HepG2 (cell line): ENCODE measurements around the gene AMZ1. TPM values are rescaled to one million over a fixed set of nuclear protein-coding genes. Genes with fewer than 3 reads are reported as not detected.
A peak's percentile ranks its signal among the peaks of the same experiment; 100 is the strongest.

Experiments used
- ATAC-seq: fragments of 200-7000 bp; cut with Tn5 transposase; 3 replicates; pipeline ENCODE4 v1.9.1; 2020; ENCODE audit warnings: mild to moderate bottlenecking, moderate library complexity
- BruUV-seq: library from RNA; stranded (reverse); fragments of 400-500 nt; replicated peaks from 2 replicates; lab custom pipeline; 2021; lab: Mats Ljungman, UMichigan
- CTCF ChIA-PET: fragments of 300-600 bp; formaldehyde crosslinking; extraction: SDS; loops from one replicate; lab custom pipeline; 2021; ENCODE audit warnings: low total read pairs, inconsistent platforms, low intra/inter-chr PET ratio; lab: Yijun Ruan, JAX
- POLR2A ChIA-PET: fragments of 350-600 bp; sonication (Branson Sonifier 250); formaldehyde crosslinking; loops from one replicate; lab custom pipeline; 2020; ENCODE audit warnings: antibody characterized with exemption, inconsistent platforms; lab: Yijun Ruan, JAX
- DNase-seq: peaks from one replicate; pipeline ENCODE4 v3.0.0-alpha.2; 2015; ENCODE audit warnings: low spot score
- FAIRE-seq: peaks from 3 replicates; lab custom pipeline; 2011; peaks lifted over from hg19 to GRCh38; lab: Jason Lieb, UNC
- H2AFZ ChIP-seq: one replicate; pipeline ENCODE4 v1.6.1; 2011; ENCODE audit warnings: low read length, inconsistent platforms
- H3K27ac ChIP-seq: fragments of 300-600 bp; 3 replicates; pipeline ENCODE4 v1.8.0; 2011; ENCODE audit warnings: mixed run types, mild to moderate bottlenecking, mixed read lengths, low read length, inconsistent platforms; ENCODE audit not compliant: insufficient read depth; ENCODE audit errors: extremely low read length
- H3K27me3 ChIP-seq, 2 experiments: fragments of 200-600 bp in 1 of 2; 2 replicates in 1 of 2; 3 replicates in 1 of 2; pipeline versions ENCODE4 v1.6.0 to v1.8.0; 2011; ENCODE audit warnings: low read length in 2 of 2, mild to moderate bottlenecking in 2 of 2, moderate library complexity in 2 of 2, inconsistent platforms in 1 of 2; ENCODE audit not compliant: insufficient read depth in 2 of 2, control insufficient read depth in 1 of 2
- H3K36me3 ChIP-seq, 2 experiments: fragments of 200-600 bp in 1 of 2; replicated peaks in 1 of 2; 2 replicates in 1 of 2; 3 replicates in 1 of 2; pipeline versions ENCODE4 v1.5.1 to v1.8.0; 2011; ENCODE audit warnings: low read length in 2 of 2, inconsistent platforms in 1 of 2; ENCODE audit not compliant: insufficient read depth in 2 of 2, control insufficient read depth in 1 of 2
- H3K4me1 ChIP-seq: 2 replicates; pipeline ENCODE4 v1.5.1; 2012; ENCODE audit warnings: low read length, inconsistent platforms; ENCODE audit not compliant: insufficient read depth
- H3K4me2 ChIP-seq: 2 replicates; pipeline ENCODE4 v1.6.0; 2011; ENCODE audit warnings: low read depth, low read length, inconsistent platforms
- H3K4me3 ChIP-seq, 3 experiments: fragments of 200-600 bp in 1 of 3; sonication (generic), shearing (Covaris generic) in 1 of 3; replicated peaks in 1 of 3; 2 replicates each; pipeline ENCODE4 v1.5.1; 2011 to 2016; ENCODE audit warnings: low read length in 3 of 3, inconsistent platforms in 2 of 3, low read depth in 2 of 3, mild to moderate bottlenecking in 2 of 3, control low read depth in 1 of 3, mixed read lengths in 1 of 3; ENCODE audit not compliant: insufficient read depth in 1 of 3
- H3K79me2 ChIP-seq: one replicate; pipeline ENCODE4 v1.6.1; 2011; ENCODE audit warnings: low read length, inconsistent platforms; ENCODE audit not compliant: insufficient read depth
- H3K9ac ChIP-seq: 2 replicates; pipeline ENCODE4 v1.6.0; 2011; ENCODE audit warnings: mild to moderate bottlenecking, low read depth, low read length, inconsistent platforms; ENCODE audit not compliant: insufficient read depth
- H3K9me3 ChIP-seq: 2 replicates; pipeline ENCODE4 v1.5.1; 2012; ENCODE audit warnings: mild to moderate bottlenecking, low read length
- H4K20me1 ChIP-seq: 2 replicates; pipeline ENCODE4 v1.6.0; 2011; ENCODE audit warnings: inconsistent platforms, mild to moderate bottlenecking, low read length, moderate library complexity; ENCODE audit not compliant: insufficient read depth
- AGO2 ChIP-seq: fragments of 200-400 bp; formaldehyde crosslinking; optimal IDR thresholded peaks from 2 replicates; pipeline ENCODE3; 2017; ENCODE audit warnings: mild to moderate bottlenecking, low read depth, low read length, moderate library complexity
- DNMT1 ChIP-seq: sonication (generic); formaldehyde crosslinking; IDR thresholded peaks from 2 replicates; pipeline ENCODE4 v1.5.1; 2020; ENCODE audit warnings: mild to moderate bottlenecking, missing genetic modification reagents
- FOXA1 ChIP-seq, 2 experiments: fragments of 450-650 bp in 1 of 2; sonication (generic) in 1 of 2; formaldehyde crosslinking in 1 of 2; IDR thresholded peaks; 2 replicates each; pipeline versions ENCODE4 v1.4.0 to v1.6.1; 2016 to 2020; ENCODE audit warnings: missing genetic modification reagents in 1 of 2
- HNRNPLL ChIP-seq: fragments of 200-400 bp; formaldehyde crosslinking; IDR thresholded peaks from 2 replicates; pipeline ENCODE4 v1.6.1; 2017; ENCODE audit warnings: mild to moderate bottlenecking, low read depth, low read length; ENCODE audit not compliant: poor library complexity, severe bottlenecking
- KDM5B ChIP-seq: sonication (generic); formaldehyde crosslinking; IDR thresholded peaks from 2 replicates; pipeline ENCODE4 v1.4.0; 2020; ENCODE audit warnings: missing genetic modification reagents, mild to moderate bottlenecking, borderline replicate concordance
- POLR2A ChIP-seq, 2 experiments: IDR thresholded peaks; 2 replicates each; pipeline ENCODE4 v1.6.1; 2011; ENCODE audit warnings: low read depth in 2 of 2, low read length in 2 of 2, mild to moderate bottlenecking in 1 of 2, moderate library complexity in 1 of 2; ENCODE audit not compliant: insufficient read depth in 1 of 2
- RBM22 ChIP-seq: fragments of 200-400 bp; formaldehyde crosslinking; optimal IDR thresholded peaks from 2 replicates; pipeline ENCODE3; 2017; ENCODE audit warnings: mild to moderate bottlenecking, low read length, moderate library complexity
- ZFP90 ChIP-seq: sonication (generic); formaldehyde crosslinking; IDR thresholded peaks from 2 replicates; pipeline ENCODE4 v1.8.0; 2022; ENCODE audit warnings: missing genetic modification reagents, mild to moderate bottlenecking, inconsistent platforms, borderline replicate concordance
- ZNF768 ChIP-seq: sonication (generic); formaldehyde crosslinking; IDR thresholded peaks from 2 replicates; pipeline ENCODE4 v1.4.0; 2020; ENCODE audit warnings: missing genetic modification reagents
- WGBS: methylation state at CpG from one replicate; pipeline ENCODE4 v1.1.6; 2017; ENCODE audit warnings: low lambda C conversion rate; 5-methylcytosine and 5-hydroxymethylcytosine counted together
- in situ Hi-C: cut with HindIII; loops from 2 replicates; pipeline ENCODE4 v1.10.0; 2017; ENCODE audit warnings: low pct_unique_long_range_greater_than_20kb; ENCODE audit not compliant: extremely low pct_ligation_motif_present
- intact Hi-C: fragments of 100-400 bp; cut with micrococcal nuclease; formaldehyde crosslinking; loops from one replicate; pipeline ENCODE4 v1.10.0; 2022; ENCODE audit not compliant: unreplicated experiment
- polyA plus RNA-seq, 8 experiments: library from polyadenylated mRNA; depleted of rRNA in 3 of 8; stranded (reverse) in 7 of 8; unstranded in 1 of 8; fragments of >200 nt; fragmentation: Illumina TruSeq in 4 of 8; extraction: Trizol in 4 of 8; gene quantifications; 2 replicates each; pipeline versions ENCODE4 v1.2.1 to v1.2.3, GENCODE V29; 2011 to 2016; ENCODE audit warnings: low read depth in 4 of 8, missing spikeins in 1 of 8, mixed read lengths in 1 of 8; ENCODE audit not compliant: insufficient read depth in 1 of 8
- total RNA-seq, 5 experiments: library from RNA; depleted of rRNA; stranded (reverse); fragments of >200 nt; fragmentation: Illumina TruSeq; extraction: Trizol; gene quantifications; 2 replicates each; pipeline ENCODE4 v1.2.3, GENCODE V29; 2016; ENCODE audit warnings: low read depth in 1 of 5
- TF ChIP-seq, protein P1 (sequence below): sonication (generic); formaldehyde crosslinking; IDR thresholded peaks from 2 replicates; pipeline ENCODE4 v1.5.0; 2020; ENCODE audit warnings: missing genetic modification reagents
- TF ChIP-seq, protein P2 (sequence below): fragments of 450-650 bp; IDR thresholded peaks from 2 replicates; pipeline ENCODE4 v1.6.1; 2016
- TF ChIP-seq, protein P3 (sequence below): IDR thresholded peaks from 2 replicates; pipeline ENCODE4 v1.6.1; 2012; ENCODE audit warnings: inconsistent platforms

Gene AMZ1
- total and polyA plus RNA-seq, 2 of the 13 experiments (the other 11 are each of a cell fraction or from before 2014, with no cell fraction given), result 0.03 TPM; not detected in 1

DNA sequence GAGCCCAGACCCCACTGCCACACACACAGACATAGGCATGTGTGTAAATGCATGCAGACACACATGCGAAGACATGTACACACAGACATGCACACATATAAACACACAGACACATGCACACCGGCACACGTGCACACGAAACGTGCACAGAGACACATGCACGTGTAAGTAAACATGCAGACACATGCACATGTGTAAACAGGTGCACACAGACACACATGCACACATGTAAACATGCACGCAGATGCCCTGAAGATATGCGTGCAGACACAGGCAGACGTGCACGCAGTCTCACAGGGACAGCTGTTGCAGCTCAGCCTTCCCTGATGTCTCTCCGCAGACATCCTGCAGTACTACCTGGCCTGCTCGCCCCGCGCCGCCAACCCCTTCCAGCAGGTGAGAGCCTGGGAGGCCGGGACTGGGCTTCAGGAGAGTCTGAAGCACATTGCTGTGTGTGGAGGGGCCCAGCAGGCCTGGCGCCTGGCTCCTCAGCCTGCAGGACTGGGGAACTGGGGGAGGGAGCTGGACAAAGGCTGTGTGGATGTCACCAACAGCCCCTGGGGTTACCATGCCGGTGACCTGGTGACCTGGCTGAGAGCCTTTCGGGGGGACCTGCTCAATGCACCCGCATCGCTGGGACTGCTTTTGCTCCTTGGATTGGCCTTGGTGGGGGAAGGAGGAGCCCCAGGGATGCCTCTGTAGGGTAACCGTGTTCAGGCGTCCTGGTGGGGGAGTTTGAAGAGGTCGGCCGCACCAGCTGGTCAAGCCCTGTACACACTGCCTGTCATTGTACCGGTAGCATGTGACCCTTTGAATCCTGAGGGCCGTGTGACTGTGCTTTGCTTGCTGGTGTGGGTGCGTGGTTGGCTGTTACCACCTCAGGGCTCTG lies 35.9 kb upstream of the AMZ1 start:
- Histone ChIP-seq H3K27me3 (no peaks in the 10 kb centered on the region), H3K4me1 (no peaks in the 10 kb centered on the region; the same call in 1 of the 2 replicates), H3K4me3 (no peak overlapping the region), H2AFZ (no peak overlapping the region), H3K79me2 (no peaks in the 10 kb centered on the region), H3K27ac (no peak overlapping the region), H3K4me2 (no peak overlapping the region), H3K9ac (no peak overlapping the region), H3K9me3 (no peaks in the 10 kb centered on the region), H4K20me1 (peaks cover 10% of the 10 kb centered on the region; the same call in 1 of the 2 replicates), H3K36me3 (peaks cover 27 to 38% of the 10 kb centered on the region in 2 experiments)
- ATAC-seq (no peak), DNase-seq (no peak), FAIRE-seq (no peak)
- intact Hi-C loops, result loop anchor here (5.0 kb wide), 1 partner anchor 45 kb away; no protein-coding TSS in a partner anchor
- no TSS peak for BruUV-seq
- in situ Hi-C loops, result no loop called here
- ChIA-PET CTCF (interaction anchor here (1.5 kb wide), 1 partner anchor 11 kb away, joined by 3 read pairs; no protein-coding TSS in a partner anchor), POLR2A (interaction anchor here (0.7 kb wide), 1 partner anchor 31 kb away, joined by 3 read pairs; no protein-coding TSS in a partner anchor)
- TF ChIP-seq ZNF768 (CRISPR knock-in tag), result 0 out of 2 replicates have a peak, but pooled peaks have one; percentile 21
- no peak for TF ChIP-seq DNMT1 (CRISPR knock-in tag)
- TF ChIP-seq, protein P1, sequence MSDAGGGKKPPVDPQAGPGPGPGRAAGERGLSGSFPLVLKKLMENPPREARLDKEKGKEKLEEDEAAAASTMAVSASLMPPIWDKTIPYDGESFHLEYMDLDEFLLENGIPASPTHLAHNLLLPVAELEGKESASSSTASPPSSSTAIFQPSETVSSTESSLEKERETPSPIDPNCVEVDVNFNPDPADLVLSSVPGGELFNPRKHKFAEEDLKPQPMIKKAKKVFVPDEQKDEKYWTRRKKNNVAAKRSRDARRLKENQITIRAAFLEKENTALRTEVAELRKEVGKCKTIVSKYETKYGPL (CRISPR knock-in tag), result no peak
- TF ChIP-seq POLR2A (IDR thresholded peaks at IDR 0.05; ENCODE audit: insufficient read depth in 1 of 2, low read depth in 2 of 2, low read length in 2 of 2), result peak in 1 of 2 experiments; percentile 57; a peak in 2 of 4 replicates
- TF ChIP-seq, protein P2, sequence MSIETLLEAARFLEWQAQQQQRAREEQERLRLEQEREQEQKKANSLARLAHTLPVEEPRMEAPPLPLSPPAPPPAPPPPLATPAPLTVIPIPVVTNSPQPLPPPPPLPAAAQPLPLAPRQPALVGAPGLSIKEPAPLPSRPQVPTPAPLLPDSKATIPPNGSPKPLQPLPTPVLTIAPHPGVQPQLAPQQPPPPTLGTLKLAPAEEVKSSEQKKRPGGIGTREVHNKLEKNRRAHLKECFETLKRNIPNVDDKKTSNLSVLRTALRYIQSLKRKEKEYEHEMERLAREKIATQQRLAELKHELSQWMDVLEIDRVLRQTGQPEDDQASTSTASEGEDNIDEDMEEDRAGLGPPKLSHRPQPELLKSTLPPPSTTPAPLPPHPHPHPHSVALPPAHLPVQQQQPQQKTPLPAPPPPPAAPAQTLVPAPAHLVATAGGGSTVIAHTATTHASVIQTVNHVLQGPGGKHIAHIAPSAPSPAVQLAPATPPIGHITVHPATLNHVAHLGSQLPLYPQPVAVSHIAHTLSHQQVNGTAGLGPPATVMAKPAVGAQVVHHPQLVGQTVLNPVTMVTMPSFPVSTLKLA, result peak; percentile 87
- 0 out of 2 replicates have a peak, but pooled peaks have one; percentile 15 for TF ChIP-seq KDM5B
- TF ChIP-seq RBM22, result peak; percentile 68
- no peak for TF ChIP-seq ZFP90 (CRISPR knock-in tag)
- TF ChIP-seq HNRNPLL, result peak; percentile 46
- peak; percentile 85 for TF ChIP-seq AGO2
- TF ChIP-seq FOXA1 (IDR thresholded peaks at IDR 0.05), result no peak
- TF ChIP-seq FOXA1 (CRISPR knock-in tag; IDR thresholded peaks at IDR 0.05), result 0 out of 2 replicates have a peak, but pooled peaks have one; percentile 26
- TF ChIP-seq, protein P3, sequence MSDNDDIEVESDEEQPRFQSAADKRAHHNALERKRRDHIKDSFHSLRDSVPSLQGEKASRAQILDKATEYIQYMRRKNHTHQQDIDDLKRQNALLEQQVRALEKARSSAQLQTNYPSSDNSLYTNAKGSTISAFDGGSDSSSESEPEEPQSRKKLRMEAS, result peak; percentile 17; the same call in 1 of the 2 replicates
- 95% methylated on average over 21 of the region's 28 CpGs for WGBS
